HG02885 (cell line): ENCODE results near the gene GAK.

ENCODE experiments used
- ATAC-seq: cut with Tn5 transposase; IDR thresholded peaks from one replicate; pipeline ENCODE4 v1.9.1; 2021; ENCODE audit warnings: mild to moderate bottlenecking; ENCODE audit not compliant: unreplicated experiment, poor library complexity

GAK gene

GRCh38 chr4:910366-911091 is 21.6 kb downstream of the GAK start:
- no peak for ATAC-seq

- ATAC-seq = no peak
Observed at GRCh38 chr4:909821-910220, 22.3 kb downstream of the GAK start.

- ATAC-seq = no peak
Observed at GRCh38 chr4:909131-909571, 23.0 kb downstream of the GAK start.

- ATAC-seq = no peak
Observed at GRCh38 chr4:907691-908425, 24.3 kb downstream of the GAK start.

- no peak for ATAC-seq
Observed at GRCh38 chr4:907103-907400, 25.1 kb downstream of the GAK start.

GRCh38 chr4:906339-907102 is 25.6 kb downstream of the GAK start:
- no peak for ATAC-seq

GRCh38 chr4:905485-906338 is 26.4 kb downstream of the GAK start:
- ATAC-seq = no peak

GRCh38 chr4:903066-904046 is 28.8 kb downstream of the GAK start:
- no peak for ATAC-seq

- ATAC-seq = no peak
Observed at GRCh38 chr4:901192-901910, 30.8 kb downstream of the GAK start.

GRCh38 chr4:900721-901120 is 31.4 kb downstream of the GAK start:
- no peak for ATAC-seq

- ATAC-seq = no peak
Observed at GRCh38 chr4:900073-900472, 32.0 kb downstream of the GAK start.

- ATAC-seq = no peak
Observed at GRCh38 chr4:899556-899906, 32.6 kb downstream of the GAK start.

GRCh38 chr4:898869-899555 is 33.1 kb downstream of the GAK start:
- ATAC-seq = no peak

- ATAC-seq = no peak
Observed at GRCh38 chr4:898123-898522, 34.0 kb downstream of the GAK start.

GRCh38 chr4:896630-897029 is 35.5 kb downstream of the GAK start:
- no peak for ATAC-seq

- ATAC-seq = no peak
Observed at GRCh38 chr4:896216-896615, 35.9 kb downstream of the GAK start.

- no peak for ATAC-seq
Observed at GRCh38 chr4:895596-895995, 36.5 kb downstream of the GAK start.

- ATAC-seq = no peak
Observed at GRCh38 chr4:893995-894705, 38.0 kb downstream of the GAK start.
